GM23338 (cell line): ENCODE data around the gene LMO1. TPM values are rescaled to one million over a fixed set of nuclear protein-coding genes. Genes with fewer than 3 reads are reported as not detected.
A peak's percentile ranks its signal among the peaks of the same experiment; 100 is the strongest.

Experiments used
- ATAC-seq: fragments of 200-7000 bp; cut with Tn5 transposase; 3 replicates; pipeline ENCODE4 v1.9.1; 2020
- DNase-seq: peaks from one replicate; pipeline ENCODE4 v3.0.0-alpha.2; 2015; ENCODE audit warnings: low spot score
- H2AFZ ChIP-seq: fragments of 200-600 bp; sonication (generic); 2 replicates; pipeline ENCODE4 v1.8.0; 2016; ENCODE audit warnings: antibody characterized with exemption, mild to moderate bottlenecking, moderate library complexity
- H3F3A ChIP-seq: fragments of 200-600 bp; sonication (generic); replicated peaks from 2 replicates; pipeline ENCODE4 v1.8.0; 2017; ENCODE audit warnings: antibody characterized with exemption, mixed run types, low read depth
- H3K27ac ChIP-seq: fragments of 200-600 bp; sonication (generic); 2 replicates; pipeline ENCODE4 v1.6.1; 2016; ENCODE audit warnings: low read depth
- H3K27me3 ChIP-seq: fragments of 200-600 bp; sonication (generic); 2 replicates; pipeline ENCODE4 v1.8.0; 2016; ENCODE audit warnings: mild to moderate bottlenecking, mixed run types, moderate library complexity; ENCODE audit not compliant: insufficient read depth
- H3K36me3 ChIP-seq: fragments of 200-600 bp; sonication (generic); 2 replicates; pipeline ENCODE4 v1.8.0; 2016; ENCODE audit warnings: mild to moderate bottlenecking; ENCODE audit not compliant: insufficient read depth
- H3K4me1 ChIP-seq: fragments of 200-600 bp; sonication (generic); 2 replicates; pipeline ENCODE4 v1.8.0; 2016; ENCODE audit warnings: mild to moderate bottlenecking, moderate library complexity; ENCODE audit not compliant: insufficient read depth
- H3K4me2 ChIP-seq: fragments of 200-600 bp; sonication (generic); 2 replicates; pipeline ENCODE4 v1.7.1; 2017; ENCODE audit warnings: mixed run types
- H3K4me3 ChIP-seq: fragments of 200-600 bp; sonication (generic); 2 replicates; pipeline ENCODE4 v1.6.1; 2016; ENCODE audit warnings: mixed run types
- H3K79me2 ChIP-seq: fragments of 200-600 bp; sonication (generic); replicated peaks from 2 replicates; pipeline ENCODE4 v1.8.0; 2017; ENCODE audit warnings: mild to moderate bottlenecking; ENCODE audit not compliant: insufficient read depth
- H3K9me2 ChIP-seq: fragments of 200-600 bp; sonication (generic); 2 replicates; pipeline ENCODE4 v1.8.0; 2017; ENCODE audit not compliant: insufficient read depth
- H4K20me1 ChIP-seq: fragments of 200-600 bp; sonication (generic); replicated peaks from 2 replicates; pipeline ENCODE4 v1.8.0; 2017; ENCODE audit warnings: mild to moderate bottlenecking; ENCODE audit not compliant: insufficient read depth
- H3K27ac Mint-ChIP-seq: 2 replicates; pipeline ENCODE4 v1.8.0; 2020; ENCODE audit warnings: inconsistent platforms, mild to moderate bottlenecking, moderate library complexity, mixed read lengths
- H3K27me3 Mint-ChIP-seq: 3 replicates; pipeline ENCODE4 v1.8.0; 2022; ENCODE audit warnings: low read depth, mild to moderate bottlenecking, moderate library complexity, mixed read lengths, inconsistent platforms; ENCODE audit not compliant: insufficient read depth, poor library complexity
- H3K36me3 Mint-ChIP-seq: 3 replicates; pipeline ENCODE4 v1.8.0; 2021; ENCODE audit warnings: low read depth, mild to moderate bottlenecking, inconsistent platforms, moderate library complexity, mixed read lengths
- H3K4me1 Mint-ChIP-seq: 3 replicates; pipeline ENCODE4 v1.8.0; 2020; ENCODE audit warnings: mild to moderate bottlenecking, inconsistent platforms, mixed read lengths
- H3K4me3 Mint-ChIP-seq: 3 replicates; pipeline ENCODE4 v1.8.0; 2021; ENCODE audit warnings: moderate library complexity, mild to moderate bottlenecking, inconsistent platforms, mixed read lengths
- H3K9me3 Mint-ChIP-seq: 3 replicates; pipeline ENCODE4 v1.8.0; 2020; ENCODE audit warnings: moderate library complexity, mild to moderate bottlenecking, inconsistent platforms, mixed read lengths
- CREB1 ChIP-seq: fragments of 250-450 bp; sonication (Bioruptor Pico); IDR thresholded peaks from 2 replicates; pipeline ENCODE4 v1.5.0; 2020; ENCODE audit warnings: low read depth, mild to moderate bottlenecking, moderate library complexity
- CTCF ChIP-seq, 2 experiments: fragments of 200-600 bp in 1 of 2; sonication (generic) in 1 of 2; conservative IDR thresholded peaks; 2 replicates each; pipeline versions ENCODE4 v1.5.1 to v1.6.1; 2016 to 2017; ENCODE audit warnings: antibody characterized with exemption in 2 of 2, low read depth in 2 of 2, mild to moderate bottlenecking in 2 of 2, moderate library complexity in 1 of 2
- EZH2phosphoT487 ChIP-seq: fragments of 200-600 bp; sonication (generic); IDR thresholded peaks from one replicate; pipeline ENCODE4 v1.8.1; 2018; ENCODE audit warnings: antibody characterized with exemption; ENCODE audit not compliant: unreplicated experiment
- JUNB ChIP-seq: IDR thresholded peaks from one replicate; pipeline ENCODE4 v1.6.1; 2016; ENCODE audit warnings: antibody characterized with exemption; ENCODE audit not compliant: unreplicated experiment
- POLR2AphosphoS5 ChIP-seq: IDR thresholded peaks from 2 replicates; pipeline ENCODE4 v1.6.1; 2016; ENCODE audit warnings: antibody characterized with exemption, low read depth
- REST ChIP-seq: IDR thresholded peaks from one replicate; pipeline ENCODE4 v1.6.1; 2018; ENCODE audit warnings: antibody characterized with exemption; ENCODE audit not compliant: unreplicated experiment
- STAT1 ChIP-seq: IDR thresholded peaks from one replicate; pipeline ENCODE4 v1.6.1; 2016; ENCODE audit warnings: antibody characterized with exemption; ENCODE audit not compliant: unreplicated experiment
- ZNF114 ChIP-seq: fragments of 250-450 bp; sonication (Bioruptor Pico); IDR thresholded peaks from 2 replicates; pipeline ENCODE4 v1.5.0; 2020; ENCODE audit warnings: mild to moderate bottlenecking, moderate library complexity
- ZNF462 ChIP-seq: fragments of 250-450 bp; sonication (Bioruptor Pico); IDR thresholded peaks from 2 replicates; pipeline ENCODE4 v1.5.0; 2020; ENCODE audit warnings: mild to moderate bottlenecking, moderate library complexity
- long read RNA-seq: library from polyadenylated mRNA; unstranded; transcript quantifications from one replicate; pipeline ENCODE4 v2.0.0, GENCODE V29; 2020; ENCODE audit not compliant: unreplicated experiment
- polyA plus RNA-seq: library from polyadenylated mRNA; unstranded; fragments of >200 nt; fragmentation: Nextera tagmentation; extraction: Ambion mirVana; gene quantifications from 2 replicates; pipeline ENCODE4 v1.2.1, GENCODE V29; 2016
- total RNA-seq: library from RNA; depleted of rRNA; stranded (reverse); fragments of >200 nt; shearing (Covaris generic); gene quantifications from 2 replicates; pipeline ENCODE4 v1.2.3, GENCODE V29; 2014; rRNA removed

Gene LMO1
- total RNA-seq (not detected in 2 replicates), polyA plus RNA-seq (0.19 and 0.40 TPM in 2 replicates)
- long read RNA-seq, partial matches to known transcripts: 0 of 1 reads
- long read RNA-seq, other reads (novel, unspliced or antisense): 0 of 1 reads

- Histone ChIP-seq H3K4me2 (peak within 1 kb of the TSS; percentile 88), H3K4me3 (peak within 1 kb of the TSS; percentile 74), H3K79me2 (no peaks in the 10 kb centered on the region), H3K9me2 (no peaks in the 10 kb centered on the region), H3K36me3 (no peaks in the 10 kb centered on the region), H3K27ac (no peak within 1 kb of the TSS), H3K4me1 (peaks cover 8% of the 10 kb centered on the region; the same call in 1 of the 2 replicates), H2AFZ (peak within 1 kb of the TSS; percentile 96; the same call in 1 of the 2 replicates), H3K27me3 (peaks cover 95% of the 10 kb centered on the region), H4K20me1 (no peaks in the 10 kb centered on the region), H3F3A (0 out of 2 replicates have a peak, but pooled peaks cover 3% of the 10 kb centered on the region)
- DNase-seq (peak; percentile 91), ATAC-seq (peak; percentile 55)
- no peaks in the 10 kb centered on the region for H3K9me3 Mint-ChIP-seq
- H3K4me1 Mint-ChIP-seq: peaks cover 9% of the 10 kb centered on the region; the same call in 2 of the 3 replicates
- peak within 1 kb of the TSS; percentile 72 for H3K4me3 Mint-ChIP-seq
- no peak within 1 kb of the TSS for H3K27ac Mint-ChIP-seq
- TF ChIP-seq CTCF (conservative IDR thresholded peaks at IDR 0.05; ENCODE audit: low read depth in 2 of 2) (peak; percentile 80 to 93), REST (no peak)
- peaks cover 80% of the 10 kb centered on the region for H3K27me3 Mint-ChIP-seq
- H3K36me3 Mint-ChIP-seq: no peaks in the 10 kb centered on the region
Observed at GRCh38 chr11:8263769-8264410, at the start of gene LMO1. Gene LMO1, minus strand, starts transcription at chr11:8263878. Its CDS starts 516 bp downstream, at chr11:8263362.

- no peak overlapping the region for H3K4me2 ChIP-seq
- H3K4me3 Mint-ChIP-seq: no peak overlapping the region
- H4K20me1 ChIP-seq: no peaks in the 10 kb centered on the region
- TF ChIP-seq POLR2AphosphoS5 (no peak), CREB1 (no peak), ZNF462 (no peak), STAT1 (no peak), EZH2phosphoT487 (no peak), ZNF114 (no peak), JUNB (no peak)
Observed at GRCh38 chr11:8312986-8313385, 49.3 kb upstream of the LMO1 start.

More at GRCh38 chr11:8312986-8313385, 49.3 kb upstream of the LMO1 start:
- no peak overlapping the region for H3K27ac ChIP-seq
- DNase-seq (no peak), ATAC-seq (no peak; the same call in 1 of the 3 replicates)
- H2AFZ ChIP-seq: no peak overlapping the region
- no peak overlapping the region for H3K4me3 ChIP-seq
- H3K36me3 ChIP-seq: no peaks in the 10 kb centered on the region
- Mint-ChIP-seq H3K27me3 (peaks cover 2% of the 10 kb centered on the region), H3K36me3 (no peaks in the 10 kb centered on the region), H3K9me3 (no peaks in the 10 kb centered on the region), H3K4me1 (no peaks in the 10 kb centered on the region; the same call in 1 of the 3 replicates), H3K27ac (no peak overlapping the region)
- H3K4me1 ChIP-seq: no peaks in the 10 kb centered on the region
- H3K79me2 ChIP-seq: no peaks in the 10 kb centered on the region
- no peaks in the 10 kb centered on the region for H3K9me2 ChIP-seq
- H3K27me3 ChIP-seq: no peaks in the 10 kb centered on the region
- no peaks in the 10 kb centered on the region for H3F3A ChIP-seq
